IPS-NIHi11 (cell line): ENCODE measurements around the gene AKR1B15.
"Not testable (repeated sequence)": the region's sequence is repeated elsewhere in the genome, so short reads cannot be mapped to it uniquely, and the experiment has no call there.

Experiments used
- DNase-seq: peaks from one replicate; pipeline ENCODE4 v3.0.0; 2012; ENCODE audit warnings: mixed read lengths, low spot score

AKR1B15 gene

DNA sequence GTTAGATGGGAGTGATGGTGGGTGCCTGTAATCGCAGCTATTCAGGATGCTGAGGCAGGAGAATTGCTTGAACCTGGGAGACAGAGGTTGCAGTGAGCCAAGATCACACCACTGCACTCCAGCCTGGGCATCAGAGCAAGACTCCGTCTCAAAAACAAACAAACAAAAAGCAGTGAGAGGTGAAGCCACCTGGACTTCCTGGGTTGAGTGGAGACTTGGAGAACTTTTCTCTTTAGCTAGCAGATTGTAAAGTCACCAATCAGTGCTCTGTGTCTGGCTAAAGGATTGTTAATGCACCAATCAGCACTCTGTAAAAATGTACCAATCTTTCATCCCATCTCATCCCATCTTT lies 14.5 kb downstream of the AKR1B15 start:
- not testable (repeated sequence) for DNase-seq

- DNase-seq, result no peak
Measured at GRCh38 chr7:134565643-134566136, 16.8 kb downstream of the AKR1B15 start.

DNA sequence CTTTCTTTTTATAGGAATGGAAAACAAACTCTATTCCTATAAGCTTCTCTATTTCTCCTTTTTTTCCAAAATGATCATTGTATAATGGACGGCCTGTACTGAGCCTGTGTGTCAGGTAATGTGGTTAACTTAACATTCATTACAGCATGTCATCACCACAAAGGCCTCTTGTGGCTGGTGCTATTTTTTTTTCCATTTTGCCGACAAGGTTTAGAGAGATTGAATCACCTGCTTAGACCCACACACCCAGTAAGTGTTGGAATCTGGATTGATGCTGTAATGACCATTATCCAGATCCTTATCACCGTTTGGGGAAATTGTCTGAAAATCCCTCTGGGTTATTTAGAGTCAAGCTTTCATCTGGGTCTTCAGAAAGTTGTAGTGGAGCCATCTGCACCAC lies 18.5 kb downstream of the AKR1B15 start:
- no peak for DNase-seq

DNA sequence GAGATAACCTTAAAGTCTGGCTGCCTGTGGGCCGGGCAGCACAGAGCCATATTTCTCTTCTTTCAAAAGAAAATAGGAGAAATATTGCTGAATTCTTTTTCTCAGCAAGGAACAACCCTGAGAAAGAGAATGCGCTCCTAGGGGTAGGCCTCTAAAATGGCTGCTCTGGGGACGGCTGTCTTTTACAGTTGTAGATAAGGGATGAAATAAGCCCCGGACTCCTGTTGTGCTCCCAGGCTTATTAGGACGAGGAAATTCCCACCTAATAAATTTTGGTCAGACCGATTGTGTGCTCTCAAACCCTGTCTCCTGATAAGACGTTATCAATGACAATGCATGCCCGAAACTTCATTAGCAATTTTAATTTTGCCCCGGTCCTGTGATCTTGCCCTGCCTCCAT lies 21.1 kb downstream of the AKR1B15 start:
- DNase-seq, result not testable (repeated sequence)

DNA sequence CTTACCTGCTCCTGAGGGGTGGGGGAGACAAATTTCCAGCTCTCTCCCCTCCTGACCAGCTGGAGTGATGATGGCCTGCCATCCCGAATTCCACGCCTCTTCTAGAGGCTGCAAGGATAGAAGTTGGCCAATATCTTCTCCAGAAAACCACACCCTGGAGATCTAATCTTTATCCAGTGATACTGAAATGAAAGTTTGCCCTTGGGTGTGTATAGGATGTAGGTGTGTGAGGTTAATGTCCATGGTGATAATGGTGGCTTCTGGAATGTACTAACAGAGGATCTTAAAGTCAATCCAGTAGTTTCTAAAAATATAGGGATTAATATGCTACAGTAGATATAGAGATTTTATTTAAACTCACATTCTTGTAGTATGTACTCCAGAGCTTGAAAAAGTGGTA lies 22.2 kb downstream of the AKR1B15 start:
- DNase-seq, result no peak

- DNase-seq, result no peak
Measured at GRCh38 chr7:134571746-134572461, 23.0 kb downstream of the AKR1B15 start.

GRCh38 chr7:134574322-134574721 lies 25.4 kb downstream of the AKR1B15 start:
- DNase-seq, result no peak

- DNase-seq, result no peak
Measured at GRCh38 chr7:134584290-134584689, 35.4 kb downstream of the AKR1B15 start.

DNA sequence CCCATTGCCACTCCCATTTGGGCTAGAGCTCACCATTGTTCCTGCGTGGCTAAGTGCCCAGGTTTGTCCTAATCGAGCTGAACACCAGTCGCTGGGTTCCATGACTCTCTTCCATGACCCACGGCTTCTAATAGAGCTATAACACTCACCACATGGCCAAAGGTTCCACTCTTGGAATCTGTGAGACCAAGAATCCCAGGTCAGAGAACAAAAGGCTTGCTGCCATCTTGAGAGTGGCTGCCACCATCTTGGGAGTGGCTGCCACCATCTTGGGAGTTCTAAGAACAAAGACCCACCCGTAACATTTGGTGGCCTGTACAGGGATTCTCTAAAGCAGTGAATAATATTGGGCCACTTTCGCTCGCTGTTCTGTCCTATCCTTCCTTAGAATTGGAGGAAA lies 37.0 kb downstream of the AKR1B15 start:
- no peak for DNase-seq

- no peak for DNase-seq
Measured at GRCh38 chr7:134587750-134588149, 38.8 kb downstream of the AKR1B15 start.

DNA sequence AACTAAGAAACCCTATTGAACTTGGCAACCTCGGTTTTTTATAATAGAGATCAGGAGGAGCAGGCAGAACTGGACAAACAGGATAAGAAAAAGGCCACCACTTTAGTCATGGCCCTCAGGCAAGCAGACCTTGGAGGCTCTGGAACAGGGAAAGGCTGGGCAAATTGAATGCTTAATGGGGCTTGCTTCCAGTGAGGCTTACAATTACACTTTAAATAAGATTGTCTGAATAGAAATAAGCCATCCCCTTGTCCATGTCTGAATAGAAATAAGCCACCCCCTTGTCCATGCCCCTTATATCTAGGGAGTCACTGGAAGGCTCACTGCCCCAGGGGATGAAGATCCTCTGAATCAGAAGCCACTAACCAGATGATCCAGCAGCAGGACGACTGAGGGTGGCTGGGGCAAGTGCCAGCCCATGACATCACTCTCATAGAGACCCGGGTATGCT lies 40.6 kb downstream of the AKR1B15 start:
- DNase-seq, result no peak

- no peak for DNase-seq
Measured at GRCh38 chr7:134593530-134594392, 44.9 kb downstream of the AKR1B15 start.

DNA sequence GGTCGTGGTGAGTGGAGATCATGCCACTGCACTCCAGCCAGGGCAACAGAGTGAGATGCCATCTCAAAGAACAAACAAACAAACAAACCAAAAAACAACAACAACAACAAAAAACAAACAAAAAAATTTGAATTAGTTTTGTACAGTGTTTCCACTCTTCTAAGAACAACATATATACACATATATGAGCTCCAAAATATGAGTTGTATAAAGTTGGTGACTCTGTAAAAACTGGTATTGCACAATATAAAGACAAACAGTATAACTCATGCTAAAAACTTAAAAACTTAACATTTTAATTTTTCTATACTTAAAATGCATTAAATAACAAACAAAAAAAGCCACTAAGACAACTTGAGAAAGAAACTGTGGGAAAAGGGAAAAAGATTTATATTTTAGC lies 46.0 kb downstream of the AKR1B15 start:
- no peak for DNase-seq

DNA sequence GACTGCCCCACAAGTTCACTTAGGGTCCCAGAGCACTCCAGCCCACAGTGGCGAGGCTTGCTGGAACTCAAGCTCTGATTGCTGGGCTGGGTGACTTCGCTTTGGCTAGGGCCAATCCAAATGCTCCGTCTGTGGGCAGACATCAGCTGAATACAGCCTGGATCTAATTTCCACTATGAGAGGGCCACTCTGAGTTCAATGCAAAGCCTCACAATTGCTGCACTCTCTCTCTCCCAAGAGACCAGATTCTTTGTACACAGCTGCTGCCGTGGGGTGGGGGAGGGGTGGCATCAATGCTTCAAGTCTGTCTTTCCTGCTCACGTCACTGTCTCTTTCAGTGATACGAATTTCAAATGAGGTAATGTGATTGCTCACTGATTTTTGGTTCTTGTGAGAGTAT lies 50.5 kb downstream of the AKR1B15 start:
- no peak for DNase-seq

- no peak for DNase-seq
Measured at GRCh38 chr7:134601459-134601858, 52.5 kb downstream of the AKR1B15 start.

GRCh38 chr7:134602881-134603451 lies 54.1 kb downstream of the AKR1B15 start:
- DNase-seq, result no peak

- peak; percentile 65 for DNase-seq
Measured at GRCh38 chr7:134605978-134606923, 57.3 kb downstream of the AKR1B15 start.

GRCh38 chr7:134611611-134612151 lies 62.8 kb downstream of the AKR1B15 start:
- DNase-seq, result no peak

DNA sequence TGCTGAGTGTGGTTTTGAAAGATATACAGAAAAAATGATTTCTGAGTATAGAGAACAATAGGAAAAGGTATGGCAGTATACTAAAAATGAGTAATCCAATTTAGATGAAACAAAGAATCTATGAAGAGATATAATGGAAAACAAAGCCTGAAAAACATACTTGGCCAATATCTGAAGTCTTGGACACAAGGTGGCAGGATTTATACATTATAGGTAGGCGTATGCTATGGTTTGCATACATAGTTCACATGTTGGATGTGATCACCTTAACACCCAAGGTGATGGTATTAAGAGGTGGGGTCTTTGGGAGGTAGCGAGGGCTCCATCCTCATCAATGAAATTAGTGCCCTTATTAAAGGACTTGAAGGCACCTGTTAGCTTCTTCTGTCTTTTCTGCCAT lies 63.3 kb downstream of the AKR1B15 start:
- no peak for DNase-seq

GRCh38 chr7:134613623-134614347 lies 64.9 kb downstream of the AKR1B15 start:
- no peak for DNase-seq

- no peak for DNase-seq
Measured at GRCh38 chr7:134616611-134617010, 67.7 kb downstream of the AKR1B15 start.
